Left hindlimb (tissue), 1 donor: Measurements from ENCODE around the gene CYP2U1.
A peak's percentile ranks its signal among the peaks of the same experiment; 100 is the strongest.
"Not testable (repeated sequence)": the region's sequence is repeated elsewhere in the genome, so short reads cannot be mapped to it uniquely, and the experiment has no call there.

Experiments
- DNase-seq: peaks from one replicate; pipeline ENCODE4 v3.0.0-alpha.2; 2018

Gene CYP2U1

GRCh38 chr4:107930821-107931774, at the start of gene CYP2U1:
Gene CYP2U1, plus strand, starts transcription at chr4:107931549. Its CDS starts 95 bp downstream, at chr4:107931644.
- DNase-seq, result peak; percentile 89

GRCh38 chr4:107885865-107886264, 45.5 kb upstream of the CYP2U1 start:
- DNase-seq, result no peak

DNA sequence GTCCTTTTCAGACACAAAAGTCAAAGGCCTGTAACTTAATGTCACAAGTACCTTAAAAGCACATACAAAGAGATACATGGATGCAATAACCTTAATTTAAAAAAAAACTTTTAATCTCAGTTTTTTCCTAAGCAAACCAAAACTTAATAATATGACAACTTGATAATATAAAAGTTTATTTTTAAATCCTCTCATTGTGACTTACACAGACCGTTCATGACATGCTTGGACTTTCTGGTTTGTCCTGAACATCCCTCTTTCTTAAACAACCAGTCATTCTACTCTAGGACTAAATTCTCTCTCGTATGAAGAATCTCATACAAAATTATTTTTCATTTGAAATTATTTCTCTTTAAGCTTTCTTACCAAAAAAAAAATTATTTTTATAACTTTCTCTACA, 43.1 kb upstream of the CYP2U1 start:
- DNase-seq, result no peak

GRCh38 chr4:107890779-107891178, 40.6 kb upstream of the CYP2U1 start:
- DNase-seq, result no peak

DNA sequence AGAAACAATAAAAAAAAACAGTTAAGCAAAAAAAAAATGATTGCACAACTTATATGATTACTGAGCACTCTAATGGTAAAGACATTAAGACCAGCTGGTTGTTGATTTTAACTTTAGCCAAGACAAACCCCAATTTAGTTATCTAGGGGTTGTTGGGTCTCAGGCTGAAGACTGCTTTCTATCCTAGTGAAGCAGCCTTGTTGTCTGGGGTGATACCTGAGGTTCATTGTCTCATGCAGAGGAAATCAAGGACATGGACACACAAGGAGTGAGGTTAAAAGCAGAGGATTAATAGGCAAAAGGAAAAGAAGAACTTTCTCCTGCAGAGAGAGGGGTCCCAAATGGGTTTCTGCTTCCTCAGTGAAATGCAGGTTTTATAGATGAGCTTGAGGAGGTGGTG, 40.0 kb upstream of the CYP2U1 start:
- no peak for DNase-seq

GRCh38 chr4:107893171-107894137, 37.9 kb upstream of the CYP2U1 start:
- DNase-seq, result no peak

DNA sequence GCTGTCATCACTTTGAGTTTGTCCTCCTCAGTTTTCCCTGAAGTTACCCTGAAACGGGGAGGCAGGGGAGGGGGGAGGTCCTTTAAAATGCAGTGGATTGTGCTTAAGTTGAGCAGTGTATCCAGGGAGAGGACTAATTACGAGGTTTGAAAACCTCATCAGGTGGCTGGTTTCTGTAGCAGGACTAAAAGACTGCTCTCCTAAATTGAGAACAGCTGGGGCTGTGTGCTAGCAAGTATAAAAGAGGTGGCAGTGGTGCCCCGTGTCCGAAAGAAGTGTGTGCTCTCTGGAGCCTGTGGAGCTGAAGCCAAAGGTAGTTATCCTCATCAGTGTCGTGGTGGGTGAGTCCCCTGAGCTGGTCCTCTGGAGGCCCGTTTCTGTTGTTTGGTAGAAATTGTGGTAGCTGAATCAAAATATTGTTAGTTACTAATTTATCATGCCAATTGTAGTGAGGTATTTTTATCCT, 37.2 kb upstream of the CYP2U1 start:
- peak; percentile 29 for DNase-seq

- DNase-seq, result no peak
These were observed 35.1 kb upstream of the CYP2U1 start for GRCh38 chr4:107896158-107896645.

GRCh38 chr4:107896646-107897045, 34.7 kb upstream of the CYP2U1 start:
- DNase-seq, result no peak

- no peak for DNase-seq
These were observed 33.5 kb upstream of the CYP2U1 start for GRCh38 chr4:107897823-107898222.

- DNase-seq, result no peak
These were observed 31.3 kb upstream of the CYP2U1 start for GRCh38 chr4:107900067-107900466.

DNA sequence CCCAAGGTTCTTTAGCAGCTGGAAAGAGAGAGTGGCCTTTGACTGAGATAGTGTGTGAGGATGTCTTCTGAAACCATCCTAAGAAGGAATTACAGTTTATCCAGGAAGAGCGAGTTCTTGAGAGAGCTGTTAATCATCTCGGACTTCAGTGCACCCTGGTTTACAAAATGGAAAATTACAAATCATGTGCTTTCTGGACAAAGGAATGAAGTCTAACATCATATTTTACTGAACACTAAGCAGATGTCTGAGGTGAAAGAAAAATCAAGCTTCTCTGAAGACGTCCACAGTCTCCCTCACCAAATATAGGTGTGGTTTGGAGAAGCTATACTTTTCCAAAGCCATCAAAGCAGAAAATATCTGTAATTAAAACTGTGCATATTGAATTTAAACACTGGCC, 30.8 kb upstream of the CYP2U1 start:
- no peak for DNase-seq

DNA sequence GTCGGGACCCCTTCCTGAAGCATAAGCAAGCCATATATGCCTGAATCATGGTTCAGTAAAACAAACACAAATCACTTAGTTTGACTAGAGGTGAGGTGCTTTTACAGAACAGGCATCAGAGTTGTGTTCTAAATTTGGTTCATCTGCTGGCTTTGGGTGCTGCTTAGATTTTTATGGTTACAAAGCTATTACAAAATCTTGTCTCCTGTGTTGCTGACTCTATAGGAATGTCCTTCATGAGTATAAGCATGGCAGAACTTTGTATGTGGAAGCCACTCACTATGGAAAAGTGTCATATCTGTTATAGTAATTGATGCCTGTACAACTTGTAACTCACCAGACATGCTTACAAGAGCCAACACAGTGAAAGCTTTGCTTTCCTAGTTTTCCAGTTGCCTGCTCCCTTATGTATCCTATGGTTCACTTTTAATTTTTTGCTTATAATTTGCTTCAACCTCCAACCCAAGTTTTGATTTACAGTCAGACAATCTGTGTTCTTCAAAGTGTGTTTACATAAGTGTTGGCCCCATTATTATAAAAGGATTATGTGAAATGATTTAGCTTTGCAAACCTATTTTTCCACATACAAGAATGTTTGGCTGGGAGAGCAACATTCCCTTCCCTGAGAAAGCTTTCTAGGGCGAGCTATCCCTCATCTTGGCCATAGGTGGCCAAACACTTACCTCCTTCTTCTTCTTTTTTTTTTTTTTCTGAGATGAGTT, 30.0 kb upstream of the CYP2U1 start:
- DNase-seq, result no peak

DNA sequence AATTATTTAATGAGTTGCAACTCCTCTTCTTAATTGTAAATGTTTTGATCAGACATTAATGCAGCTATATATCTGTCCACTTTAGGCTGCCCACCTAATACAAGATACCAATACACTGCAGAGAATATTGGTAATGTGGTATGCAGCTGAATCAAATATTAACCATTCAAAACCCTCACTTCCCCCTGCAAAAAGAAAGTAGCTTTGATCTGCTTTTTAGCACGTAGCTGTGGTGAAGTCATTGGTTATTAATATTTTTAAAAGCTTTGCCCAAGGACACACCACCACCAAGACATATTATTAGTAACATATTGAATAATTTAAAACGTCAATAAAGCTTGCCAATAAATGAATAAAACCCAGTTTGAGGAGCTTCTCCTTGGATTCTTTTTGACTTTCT, 28.6 kb upstream of the CYP2U1 start:
- no peak for DNase-seq

GRCh38 chr4:107905082-107905481, 26.3 kb upstream of the CYP2U1 start:
- DNase-seq, result not testable (repeated sequence)

DNA sequence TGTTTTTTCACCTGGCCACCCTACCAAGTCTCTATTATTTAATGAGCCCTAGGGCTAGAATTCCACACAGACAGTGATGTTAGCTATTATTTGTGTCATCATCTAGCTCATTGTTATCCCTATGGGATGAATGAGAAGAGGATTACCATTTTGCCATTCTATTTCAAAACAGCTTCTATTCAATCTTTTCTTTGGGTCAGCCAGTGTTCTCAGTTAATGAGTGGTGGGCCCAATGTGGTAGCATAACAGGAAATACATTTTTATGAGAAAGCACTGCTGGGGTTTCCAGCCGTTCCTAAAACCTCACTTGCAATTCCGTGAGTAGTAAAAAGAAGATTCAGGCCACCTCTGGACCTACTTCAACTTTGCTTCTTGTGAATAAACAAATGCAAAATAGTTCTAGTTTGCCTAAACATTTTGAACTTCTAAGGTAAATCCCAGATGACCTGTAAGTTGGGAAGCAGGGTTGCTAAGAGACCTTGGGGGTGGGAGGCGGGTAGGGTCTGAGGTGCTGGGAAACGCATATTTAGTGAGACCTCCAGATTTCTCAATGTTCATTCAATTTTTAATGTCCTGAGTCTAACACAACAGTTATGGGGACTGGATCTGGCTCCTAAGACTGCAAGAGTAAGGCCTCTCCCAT, 24.8 kb upstream of the CYP2U1 start:
- DNase-seq, result no peak

- no peak for DNase-seq
These were observed 23.0 kb upstream of the CYP2U1 start for GRCh38 chr4:107908377-107908776.

DNA sequence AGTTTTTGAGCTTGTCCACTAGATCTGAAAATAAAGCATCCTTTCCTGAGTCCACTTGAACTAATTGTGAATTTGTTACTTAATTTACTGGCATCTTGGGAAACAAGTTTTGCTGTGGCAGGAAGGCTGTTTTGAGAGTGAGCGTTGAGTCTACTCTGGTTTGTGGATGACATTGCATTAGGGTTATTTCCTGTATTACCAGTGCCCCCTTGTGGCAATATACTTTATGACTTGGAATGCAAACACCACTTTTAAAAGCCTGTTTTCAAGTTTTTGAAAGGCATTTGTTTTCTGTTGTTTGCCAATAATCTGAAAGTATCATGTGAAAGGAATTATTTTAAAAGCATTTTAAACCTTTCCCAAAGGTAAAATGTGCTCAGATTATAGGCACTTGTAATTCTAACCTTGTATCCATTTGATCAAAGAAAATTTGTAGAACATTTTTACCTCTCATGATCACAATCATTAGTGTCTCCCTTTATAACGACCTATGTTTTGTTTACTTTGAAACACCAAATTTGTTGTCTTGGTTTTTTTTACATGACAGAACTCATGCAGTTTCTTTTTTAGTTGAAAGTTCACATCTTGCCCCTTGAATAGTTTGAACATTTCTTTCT, 18.0 kb upstream of the CYP2U1 start:
- no peak for DNase-seq

- no peak for DNase-seq
These were observed 16.1 kb upstream of the CYP2U1 start for GRCh38 chr4:107915220-107915619.

- DNase-seq, result no peak
These were observed 14.7 kb upstream of the CYP2U1 start for GRCh38 chr4:107916623-107917022.

GRCh38 chr4:107917500-107917899, 13.8 kb upstream of the CYP2U1 start:
- no peak for DNase-seq
